K562 (cell line): Measurements from ENCODE around the gene ARHGAP33. TPM values are rescaled to one million over a fixed set of nuclear protein-coding genes. Genes with fewer than 3 reads are reported as not detected.
A peak's percentile ranks its signal among the peaks of the same experiment; 100 is the strongest.

Experiments used
- BRF1 ChIP-seq: IDR thresholded peaks from 3 replicates; pipeline ENCODE4 v1.6.1; 2011; ENCODE audit warnings: borderline replicate concordance, mild to moderate bottlenecking; ENCODE audit not compliant: insufficient read length; ENCODE audit errors: extremely low read depth
- CBFA2T3 ChIP-seq: fragments of 450-650 bp; IDR thresholded peaks from 2 replicates; pipeline ENCODE4 v1.6.1; 2017
- CREB1 ChIP-seq, 2 experiments: sonication (generic) in 1 of 2; formaldehyde crosslinking in 1 of 2; IDR thresholded peaks; 2 replicates each; pipeline versions ENCODE4 v1.6.1 to v1.8.0; 2012 to 2022; ENCODE audit warnings: inconsistent platforms in 1 of 2, mild to moderate bottlenecking in 1 of 2, missing genetic modification reagents in 1 of 2, moderate library complexity in 1 of 2
- MNT ChIP-seq, 2 experiments: fragments of 450-650 bp; conservative IDR thresholded peaks; 2 replicates each; pipeline ENCODE4 v1.6.1; 2017; ENCODE audit warnings: mild to moderate bottlenecking in 2 of 2, moderate library complexity in 2 of 2
- NFE2L1 ChIP-seq: fragments of 450-650 bp; IDR thresholded peaks from 2 replicates; pipeline ENCODE4 v1.6.1; 2016; ENCODE audit warnings: missing genetic modification characterization, low read depth, mild to moderate bottlenecking, missing compliant biosample characterization, moderate library complexity, borderline replicate concordance
- NFYB ChIP-seq: IDR thresholded peaks from 2 replicates; pipeline ENCODE4 v1.6.1; 2011; ENCODE audit warnings: mild to moderate bottlenecking, moderate library complexity; ENCODE audit not compliant: insufficient read length; ENCODE audit errors: extremely low read depth
- PHF21A ChIP-seq: fragments of 450-650 bp; IDR thresholded peaks from 2 replicates; pipeline ENCODE4 v1.6.1; 2017; ENCODE audit warnings: low read depth, borderline replicate concordance
- RBBP5 ChIP-seq: fragments of 200-600 bp; sonication (generic); IDR thresholded peaks from 2 replicates; pipeline ENCODE4 v1.6.1; 2012; ENCODE audit warnings: borderline replicate concordance, mild to moderate bottlenecking, low read length, control low read depth, inconsistent platforms; ENCODE audit not compliant: insufficient read depth, poor library complexity, severe bottlenecking
- TCF3 ChIP-seq: sonication (generic); formaldehyde crosslinking; IDR thresholded peaks from 2 replicates; pipeline ENCODE4 v1.4.0; 2020; ENCODE audit warnings: mild to moderate bottlenecking, missing genetic modification reagents
- TSC22D4 ChIP-seq: fragments of 450-650 bp; IDR thresholded peaks from 2 replicates; pipeline ENCODE4 v1.6.1; 2016; ENCODE audit warnings: missing genetic modification characterization, missing biosample characterization, control low read depth
- WHSC1 ChIP-seq: IDR thresholded peaks from one replicate; pipeline ENCODE4 v1.6.1; 2012; ENCODE audit warnings: low read length, control low read depth, inconsistent platforms
- ZNF445 ChIP-seq: fragments of 250-450 bp; sonication (Bioruptor Pico); IDR thresholded peaks from 2 replicates; pipeline ENCODE4 v1.4.0; 2020; ENCODE audit warnings: low read depth, mild to moderate bottlenecking, moderate library complexity
- polyA plus RNA-seq, 8 experiments: library from polyadenylated mRNA; depleted of rRNA in 4 of 8; stranded (reverse) in 5 of 8; unstranded in 3 of 8; fragments of >200 nt; fragmentation: Nextera tagmentation in 2 of 8; fragmentation: Illumina TruSeq in 1 of 8; extraction: Ambion mirVana in 2 of 8; extraction: Trizol in 1 of 8; gene quantifications; 2 replicates each; pipeline versions ENCODE4 v1.2.1 to v1.2.3, GENCODE V29; 2011 to 2014; ENCODE audit warnings: inconsistent platforms in 1 of 8, missing spikeins in 1 of 8
- total RNA-seq, 7 experiments: library from RNA; depleted of rRNA in 6 of 7; stranded (reverse); fragments of >200 nt in 6 of 7; fragmentation: Illumina TruSeq in 2 of 7; extraction: Trizol in 2 of 7; gene quantifications; 2 replicates each; pipeline versions ENCODE4 v1.2.1 to v1.2.3, GENCODE V29; 2011 to 2021; ENCODE audit warnings: low replicate concordance in 1 of 7
- TF ChIP-seq, protein P1 (sequence below): IDR thresholded peaks from 3 replicates; pipeline ENCODE4 v1.6.1; 2011; ENCODE audit warnings: borderline replicate concordance, mild to moderate bottlenecking, moderate library complexity; ENCODE audit not compliant: insufficient read length; ENCODE audit errors: extremely low read depth
- TF ChIP-seq, protein P2 (sequence below): sonication (generic); formaldehyde crosslinking; IDR thresholded peaks from 2 replicates; pipeline ENCODE4 v1.8.1; 2023; ENCODE audit warnings: mild to moderate bottlenecking, missing genetic modification reagents
- TF ChIP-seq, protein P3 (sequence below): fragments of 250-450 bp; sonication (Bioruptor Pico); IDR thresholded peaks from 2 replicates; pipeline ENCODE4 v1.5.0; 2021
- TF ChIP-seq, protein P4 (sequence below), 2 experiments: IDR thresholded peaks in 1 of 2; conservative IDR thresholded peaks in 1 of 2; 2 replicates each; pipeline ENCODE4 v1.6.1; 2016; ENCODE audit warnings: low read depth in 2 of 2, mild to moderate bottlenecking in 1 of 2, missing compliant biosample characterization in 1 of 2, missing genetic modification characterization in 1 of 2, moderate library complexity in 1 of 2

The ARHGAP33 gene
- total and polyA plus RNA-seq, 9 of the 15 experiments (the other 6 are each of a cell fraction or from before 2014, with no cell fraction given), result 0.06 to 26.6 (median 1.6) TPM; not detected in 1

DNA sequence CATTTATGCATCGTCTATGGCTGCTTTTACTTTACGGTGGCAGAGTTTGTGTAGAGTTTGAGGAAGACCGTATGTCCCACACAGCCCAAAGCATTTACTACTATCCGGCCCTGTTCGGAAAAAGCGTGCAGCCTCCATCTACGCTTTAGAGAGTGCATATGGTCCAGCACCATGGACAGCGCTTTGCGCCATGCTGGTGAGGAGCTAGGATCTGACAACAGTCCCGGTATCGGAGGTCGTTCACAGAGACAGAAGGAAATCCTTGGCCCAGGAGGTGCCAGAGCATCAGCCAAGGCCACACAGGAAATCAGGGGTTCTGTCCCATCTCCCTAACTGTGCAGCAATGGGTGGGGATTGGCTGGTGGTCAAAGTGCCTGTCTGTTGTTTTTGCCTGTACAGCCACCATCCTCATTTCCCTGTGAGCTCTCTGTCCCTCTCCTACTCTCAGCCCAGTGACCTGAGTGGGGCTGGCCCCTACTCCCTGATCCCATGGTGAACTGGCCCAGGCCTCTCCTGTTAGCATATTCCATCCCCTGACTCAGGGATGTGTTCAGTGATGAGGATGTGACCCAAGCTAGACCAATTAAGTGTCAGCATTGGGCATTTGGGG lies 53.4 kb downstream of the ARHGAP33 start (continued):
- TF ChIP-seq, protein P1, sequence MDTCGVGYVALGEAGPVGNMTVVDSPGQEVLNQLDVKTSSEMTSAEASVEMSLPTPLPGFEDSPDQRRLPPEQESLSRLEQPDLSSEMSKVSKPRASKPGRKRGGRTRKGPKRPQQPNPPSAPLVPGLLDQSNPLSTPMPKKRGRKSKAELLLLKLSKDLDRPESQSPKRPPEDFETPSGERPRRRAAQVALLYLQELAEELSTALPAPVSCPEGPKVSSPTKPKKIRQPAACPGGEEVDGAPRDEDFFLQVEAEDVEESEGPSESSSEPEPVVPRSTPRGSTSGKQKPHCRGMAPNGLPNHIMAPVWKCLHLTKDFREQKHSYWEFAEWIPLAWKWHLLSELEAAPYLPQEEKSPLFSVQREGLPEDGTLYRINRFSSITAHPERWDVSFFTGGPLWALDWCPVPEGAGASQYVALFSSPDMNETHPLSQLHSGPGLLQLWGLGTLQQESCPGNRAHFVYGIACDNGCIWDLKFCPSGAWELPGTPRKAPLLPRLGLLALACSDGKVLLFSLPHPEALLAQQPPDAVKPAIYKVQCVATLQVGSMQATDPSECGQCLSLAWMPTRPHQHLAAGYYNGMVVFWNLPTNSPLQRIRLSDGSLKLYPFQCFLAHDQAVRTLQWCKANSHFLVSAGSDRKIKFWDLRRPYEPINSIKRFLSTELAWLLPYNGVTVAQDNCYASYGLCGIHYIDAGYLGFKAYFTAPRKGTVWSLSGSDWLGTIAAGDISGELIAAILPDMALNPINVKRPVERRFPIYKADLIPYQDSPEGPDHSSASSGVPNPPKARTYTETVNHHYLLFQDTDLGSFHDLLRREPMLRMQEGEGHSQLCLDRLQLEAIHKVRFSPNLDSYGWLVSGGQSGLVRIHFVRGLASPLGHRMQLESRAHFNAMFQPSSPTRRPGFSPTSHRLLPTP, result no peak
- TF ChIP-seq NFYB (no peak), MNT (conservative IDR thresholded peaks at IDR 0.05) (peak; percentile 83 to 91), BRF1 (no peak), PHF21A (no peak), WHSC1 (no peak), ZNF445 (no peak), NFE2L1 (tag) (no peak), TCF3 (0 out of 2 replicates have a peak, but pooled peaks have one; percentile 21), TSC22D4 (tag) (no peak), CREB1 (IDR thresholded peaks at IDR 0.05) (no peak), CREB1 (CRISPR knock-in tag; IDR thresholded peaks at IDR 0.05) (no peak; the same call in 1 of the 2 replicates), RBBP5 (no peak), CBFA2T3 (no peak)
- TF ChIP-seq, protein P2, sequence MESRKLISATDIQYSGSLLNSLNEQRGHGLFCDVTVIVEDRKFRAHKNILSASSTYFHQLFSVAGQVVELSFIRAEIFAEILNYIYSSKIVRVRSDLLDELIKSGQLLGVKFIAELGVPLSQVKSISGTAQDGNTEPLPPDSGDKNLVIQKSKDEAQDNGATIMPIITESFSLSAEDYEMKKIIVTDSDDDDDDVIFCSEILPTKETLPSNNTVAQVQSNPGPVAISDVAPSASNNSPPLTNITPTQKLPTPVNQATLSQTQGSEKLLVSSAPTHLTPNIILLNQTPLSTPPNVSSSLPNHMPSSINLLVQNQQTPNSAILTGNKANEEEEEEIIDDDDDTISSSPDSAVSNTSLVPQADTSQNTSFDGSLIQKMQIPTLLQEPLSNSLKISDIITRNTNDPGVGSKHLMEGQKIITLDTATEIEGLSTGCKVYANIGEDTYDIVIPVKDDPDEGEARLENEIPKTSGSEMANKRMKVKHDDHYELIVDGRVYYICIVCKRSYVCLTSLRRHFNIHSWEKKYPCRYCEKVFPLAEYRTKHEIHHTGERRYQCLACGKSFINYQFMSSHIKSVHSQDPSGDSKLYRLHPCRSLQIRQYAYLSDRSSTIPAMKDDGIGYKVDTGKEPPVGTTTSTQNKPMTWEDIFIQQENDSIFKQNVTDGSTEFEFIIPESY (CRISPR knock-in tag), result peak; percentile 55; the same call in 1 of the 2 replicates
- TF ChIP-seq, protein P3, sequence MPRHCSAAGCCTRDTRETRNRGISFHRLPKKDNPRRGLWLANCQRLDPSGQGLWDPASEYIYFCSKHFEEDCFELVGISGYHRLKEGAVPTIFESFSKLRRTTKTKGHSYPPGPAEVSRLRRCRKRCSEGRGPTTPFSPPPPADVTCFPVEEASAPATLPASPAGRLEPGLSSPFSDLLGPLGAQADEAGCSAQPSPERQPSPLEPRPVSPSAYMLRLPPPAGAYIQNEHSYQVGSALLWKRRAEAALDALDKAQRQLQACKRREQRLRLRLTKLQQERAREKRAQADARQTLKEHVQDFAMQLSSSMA (CRISPR knock-in tag), result no peak
- TF ChIP-seq, protein P4, sequence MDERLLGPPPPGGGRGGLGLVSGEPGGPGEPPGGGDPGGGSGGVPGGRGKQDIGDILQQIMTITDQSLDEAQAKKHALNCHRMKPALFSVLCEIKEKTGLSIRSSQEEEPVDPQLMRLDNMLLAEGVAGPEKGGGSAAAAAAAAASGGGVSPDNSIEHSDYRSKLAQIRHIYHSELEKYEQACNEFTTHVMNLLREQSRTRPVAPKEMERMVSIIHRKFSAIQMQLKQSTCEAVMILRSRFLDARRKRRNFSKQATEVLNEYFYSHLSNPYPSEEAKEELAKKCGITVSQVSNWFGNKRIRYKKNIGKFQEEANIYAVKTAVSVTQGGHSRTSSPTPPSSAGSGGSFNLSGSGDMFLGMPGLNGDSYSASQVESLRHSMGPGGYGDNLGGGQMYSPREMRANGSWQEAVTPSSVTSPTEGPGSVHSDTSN (CRISPR knock-in tag; IDR thresholded peaks at IDR 0.05; ENCODE audit: low read depth), result no peak
- TF ChIP-seq, protein P4 (tag; conservative IDR thresholded peaks at IDR 0.05; ENCODE audit: low read depth), result no peak
